Activated T-cell treated with anti-CD3 and anti-CD28 coated beads, Interleukin-2, amount 50 U/mL, for 24 hours (primary cell): ENCODE results near the gene SEMA5A.
"Not testable (repeated sequence)": the region's sequence is repeated elsewhere in the genome, so short reads cannot be mapped to it uniquely, and the experiment has no call there.

Experiments used
- DNase-seq: peaks from one replicate; pipeline ENCODE4 v3.0.0-alpha.2; 2020
- H3K27ac Mint-ChIP-seq: 2 replicates; pipeline ENCODE4 v1.8.0; 2020; ENCODE audit warnings: mild to moderate bottlenecking, mixed read lengths
- H3K27me3 Mint-ChIP-seq: 2 replicates; pipeline ENCODE4 v1.8.0; 2020; ENCODE audit warnings: mixed read lengths
- H3K36me3 Mint-ChIP-seq: 2 replicates; pipeline ENCODE4 v1.8.0; 2020; ENCODE audit warnings: low read depth, mixed read lengths
- H3K4me1 Mint-ChIP-seq: 2 replicates; pipeline ENCODE4 v1.8.0; 2020; ENCODE audit warnings: low read depth, mixed read lengths
- H3K4me3 Mint-ChIP-seq: 2 replicates; pipeline ENCODE4 v1.8.0; 2020; ENCODE audit warnings: mild to moderate bottlenecking, moderate library complexity, mixed read lengths
- H3K9me3 Mint-ChIP-seq: 2 replicates; pipeline ENCODE4 v1.8.0; 2020; ENCODE audit warnings: mixed read lengths

The SEMA5A gene

GRCh38 chr5:9354336-9355081, 191.4 kb downstream of the SEMA5A start:
- Mint-ChIP-seq H3K36me3 (no peaks in the 10 kb centered on the region), H3K4me1 (no peaks in the 10 kb centered on the region), H3K27ac (no peak overlapping the region), H3K9me3 (no peaks in the 10 kb centered on the region), H3K27me3 (no peaks in the 10 kb centered on the region), H3K4me3 (no peak overlapping the region)
- DNase-seq, result no peak

DNA sequence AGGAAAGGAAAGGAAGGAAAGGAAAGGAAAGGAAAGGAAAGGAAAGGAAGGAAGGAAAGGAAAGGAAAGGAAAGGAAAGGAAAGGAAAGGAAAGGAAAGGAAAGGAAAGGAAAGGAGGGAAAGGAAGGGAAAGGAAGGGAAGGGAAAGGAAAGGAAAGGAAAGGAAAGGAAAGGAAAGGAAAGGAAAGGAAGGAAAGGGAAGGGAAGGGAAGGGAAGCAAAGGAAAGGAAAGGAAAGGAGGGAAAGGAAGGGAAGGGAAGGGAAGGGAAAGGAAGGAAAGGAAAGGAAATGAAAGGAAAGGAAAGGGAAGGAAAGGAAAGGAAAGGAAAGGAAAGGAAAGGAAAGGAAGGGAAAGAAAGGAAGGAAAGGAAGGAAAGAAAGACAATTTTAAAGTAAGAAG, 192.8 kb downstream of the SEMA5A start:
- not testable (repeated sequence) for H3K4me1 Mint-ChIP-seq, H3K27me3 Mint-ChIP-seq, H3K4me3 Mint-ChIP-seq, H3K9me3 Mint-ChIP-seq, H3K36me3 Mint-ChIP-seq, DNase-seq, H3K27ac Mint-ChIP-seq

DNA sequence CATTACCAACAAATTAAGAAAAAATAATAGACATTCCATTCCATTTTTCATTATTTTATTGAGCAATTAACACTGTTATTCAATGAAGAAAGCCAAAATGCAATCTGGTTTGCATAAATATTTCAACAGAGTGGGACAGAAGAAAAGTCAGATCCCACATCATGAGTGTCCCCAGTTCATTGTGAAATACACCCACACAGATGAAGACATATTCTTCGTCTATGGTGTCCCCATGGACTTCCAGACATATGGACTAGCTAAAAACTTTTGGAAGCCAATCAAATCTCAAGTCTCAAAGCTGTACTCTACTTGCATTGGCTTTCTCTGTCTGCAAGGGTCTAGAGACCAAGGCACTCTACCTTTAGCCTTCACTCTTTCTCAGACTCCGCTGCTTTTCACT, 194.3 kb downstream of the SEMA5A start:
- Mint-ChIP-seq H3K4me3 (no peak overlapping the region), H3K36me3 (no peaks in the 10 kb centered on the region), H3K9me3 (no peaks in the 10 kb centered on the region), H3K27ac (no peak overlapping the region), H3K4me1 (no peaks in the 10 kb centered on the region), H3K27me3 (no peaks in the 10 kb centered on the region)
- DNase-seq, result no peak

DNA sequence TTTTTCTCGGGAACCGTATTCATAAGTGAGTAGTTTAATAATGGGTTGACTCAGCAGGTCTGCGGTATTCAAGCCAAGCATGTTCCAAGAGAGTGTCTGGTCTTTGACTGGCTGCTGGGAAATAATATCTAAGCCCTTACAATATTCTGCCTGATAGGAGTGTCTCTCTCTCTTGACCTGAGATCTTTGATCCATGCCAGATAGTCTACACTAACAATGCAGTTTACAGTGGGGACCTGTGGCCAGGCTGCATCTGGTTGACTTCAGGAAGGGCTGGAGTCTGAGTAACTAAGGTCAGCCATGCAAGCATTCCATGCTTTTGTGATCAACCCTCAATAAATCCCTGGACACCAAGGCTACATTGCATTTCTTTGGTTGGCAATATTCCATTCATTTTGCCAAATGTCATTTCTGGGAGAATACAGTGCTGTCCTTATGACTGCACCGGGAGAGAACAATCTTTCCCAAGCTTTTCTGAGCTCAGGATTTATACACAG, 195.5 kb downstream of the SEMA5A start:
- Mint-ChIP-seq H3K36me3 (no peaks in the 10 kb centered on the region), H3K4me3 (no peak overlapping the region), H3K27me3 (no peaks in the 10 kb centered on the region), H3K9me3 (no peaks in the 10 kb centered on the region), H3K27ac (no peak overlapping the region), H3K4me1 (no peaks in the 10 kb centered on the region)
- DNase-seq, result no peak

DNA sequence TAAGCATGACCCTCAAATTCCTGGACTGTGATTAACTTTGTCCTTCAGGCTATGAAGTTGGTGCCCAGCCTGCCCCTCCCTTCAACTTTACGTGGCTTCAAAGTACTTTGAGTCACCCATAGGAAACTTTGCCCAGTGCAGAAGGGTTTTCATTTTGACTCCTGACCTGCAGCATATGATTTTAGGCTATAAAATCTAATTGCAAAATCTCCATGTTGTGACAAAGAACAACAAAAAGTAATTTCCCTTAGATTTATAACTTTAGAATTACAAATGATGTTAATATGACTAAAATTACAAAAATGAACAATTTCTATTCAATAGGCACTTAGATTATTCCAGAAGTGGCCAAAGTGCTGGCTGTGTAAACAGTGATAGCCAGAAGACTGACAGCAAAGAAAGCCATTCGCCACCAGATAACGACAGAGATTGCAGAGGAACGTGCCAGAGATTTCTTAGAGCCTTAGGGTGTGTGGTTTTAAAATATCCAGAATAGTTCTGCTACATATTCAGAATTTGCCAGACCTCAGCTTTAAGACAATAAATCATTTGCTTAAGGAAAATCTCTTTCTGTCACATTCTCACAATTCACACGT, 197.4 kb downstream of the SEMA5A start:
- Mint-ChIP-seq H3K9me3 (peaks cover 2% of the 10 kb centered on the region), H3K27me3 (no peaks in the 10 kb centered on the region), H3K36me3 (no peaks in the 10 kb centered on the region), H3K4me1 (no peaks in the 10 kb centered on the region), H3K27ac (no peak overlapping the region), H3K4me3 (no peak overlapping the region)
- DNase-seq, result no peak

GRCh38 chr5:9347541-9348295, 198.2 kb downstream of the SEMA5A start:
- Mint-ChIP-seq H3K4me3 (no peak overlapping the region), H3K9me3 (peaks cover 2% of the 10 kb centered on the region), H3K4me1 (no peaks in the 10 kb centered on the region), H3K36me3 (no peaks in the 10 kb centered on the region), H3K27ac (no peak overlapping the region), H3K27me3 (no peaks in the 10 kb centered on the region)
- no peak for DNase-seq

GRCh38 chr5:9347032-9347431, 198.8 kb downstream of the SEMA5A start:
- no peak for DNase-seq
- Mint-ChIP-seq H3K27me3 (no peaks in the 10 kb centered on the region), H3K36me3 (no peaks in the 10 kb centered on the region), H3K4me3 (no peak overlapping the region), H3K9me3 (peaks cover 2% of the 10 kb centered on the region), H3K27ac (no peak overlapping the region), H3K4me1 (no peaks in the 10 kb centered on the region)

DNA sequence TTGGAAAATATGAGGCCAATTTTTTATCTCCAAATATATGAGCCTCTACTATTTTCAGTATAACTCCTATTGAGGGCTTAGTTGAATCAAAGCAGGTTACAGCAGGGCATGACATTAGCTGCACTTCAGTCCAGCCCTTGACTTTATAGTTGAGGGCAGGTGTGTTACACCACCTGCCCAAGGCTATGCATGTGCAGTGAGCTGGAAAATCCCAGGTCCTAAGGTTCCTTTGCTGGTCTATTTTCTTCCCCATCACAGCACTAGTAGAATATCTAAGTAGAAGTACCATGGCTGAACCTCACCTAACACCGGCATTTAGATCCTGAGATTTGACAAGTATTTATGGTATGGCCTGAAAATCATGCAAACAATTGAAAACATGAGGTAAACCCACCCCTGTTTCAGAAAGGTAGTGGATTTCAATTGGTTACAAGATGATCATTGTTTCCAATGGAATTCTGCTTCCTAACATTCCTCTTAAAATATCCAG, 201.1 kb downstream of the SEMA5A start:
- no peak overlapping the region for H3K27ac Mint-ChIP-seq
- H3K4me1 Mint-ChIP-seq, result no peaks in the 10 kb centered on the region
- no peaks in the 10 kb centered on the region for H3K27me3 Mint-ChIP-seq
- H3K36me3 Mint-ChIP-seq, result no peaks in the 10 kb centered on the region
- no peak overlapping the region for H3K4me3 Mint-ChIP-seq
- no peak for DNase-seq
- H3K9me3 Mint-ChIP-seq, result peaks cover 4% of the 10 kb centered on the region

GRCh38 chr5:9343146-9343850, 202.6 kb downstream of the SEMA5A start:
- H3K36me3 Mint-ChIP-seq, result no peaks in the 10 kb centered on the region
- no peak overlapping the region for H3K4me3 Mint-ChIP-seq
- DNase-seq, result no peak
- no peaks in the 10 kb centered on the region for H3K27me3 Mint-ChIP-seq
- no peak overlapping the region for H3K27ac Mint-ChIP-seq
- H3K9me3 Mint-ChIP-seq, result peaks cover 10% of the 10 kb centered on the region
- H3K4me1 Mint-ChIP-seq, result no peaks in the 10 kb centered on the region

- no peaks in the 10 kb centered on the region for H3K27me3 Mint-ChIP-seq
- no peak overlapping the region for H3K27ac Mint-ChIP-seq
- peaks cover 10% of the 10 kb centered on the region for H3K9me3 Mint-ChIP-seq
- no peaks in the 10 kb centered on the region for H3K36me3 Mint-ChIP-seq
- H3K4me1 Mint-ChIP-seq, result no peaks in the 10 kb centered on the region
- no peak overlapping the region for H3K4me3 Mint-ChIP-seq
- DNase-seq, result no peak
Measured at GRCh38 chr5:9342161-9342787, 203.6 kb downstream of the SEMA5A start.

GRCh38 chr5:9340085-9340484, 205.8 kb downstream of the SEMA5A start:
- Mint-ChIP-seq H3K4me1 (no peaks in the 10 kb centered on the region), H3K36me3 (no peaks in the 10 kb centered on the region)
- DNase-seq, result no peak

GRCh38 chr5:9339206-9339818, 206.6 kb downstream of the SEMA5A start:
- no peak overlapping the region for H3K27ac Mint-ChIP-seq
- H3K4me3 Mint-ChIP-seq, result no peak overlapping the region
- peaks cover 14% of the 10 kb centered on the region for H3K9me3 Mint-ChIP-seq
- no peaks in the 10 kb centered on the region for H3K36me3 Mint-ChIP-seq
- DNase-seq, result no peak
- H3K4me1 Mint-ChIP-seq, result no peaks in the 10 kb centered on the region
- no peaks in the 10 kb centered on the region for H3K27me3 Mint-ChIP-seq

More at GRCh38 chr5:9340085-9340484, 205.8 kb downstream of the SEMA5A start:
- Mint-ChIP-seq H3K4me3 (no peak overlapping the region), H3K9me3 (peaks cover 15% of the 10 kb centered on the region), H3K27ac (no peak overlapping the region), H3K27me3 (no peaks in the 10 kb centered on the region)

GRCh38 chr5:9338796-9339195, 207.1 kb downstream of the SEMA5A start:
- Mint-ChIP-seq H3K4me1 (no peaks in the 10 kb centered on the region), H3K27ac (no peak overlapping the region), H3K9me3 (peaks cover 13% of the 10 kb centered on the region), H3K4me3 (no peak overlapping the region), H3K27me3 (no peaks in the 10 kb centered on the region), H3K36me3 (no peaks in the 10 kb centered on the region)
- DNase-seq, result no peak
